HepG2 (cell line): ENCODE results near the gene SYT7. TPM values are rescaled to one million over a fixed set of nuclear protein-coding genes. Genes with fewer than 3 reads are reported as not detected.

Experiments
- ATAC-seq: fragments of 200-7000 bp; cut with Tn5 transposase; 3 replicates; pipeline ENCODE4 v1.9.1; 2020; ENCODE audit warnings: mild to moderate bottlenecking, moderate library complexity
- BruUV-seq: library from RNA; stranded (reverse); fragments of 400-500 nt; replicated peaks from 2 replicates; lab custom pipeline; 2021; lab: Mats Ljungman, UMichigan
- CTCF ChIA-PET: fragments of 300-600 bp; formaldehyde crosslinking; extraction: SDS; loops from one replicate; lab custom pipeline; 2021; ENCODE audit warnings: low total read pairs, inconsistent platforms, low intra/inter-chr PET ratio; lab: Yijun Ruan, JAX
- POLR2A ChIA-PET: fragments of 350-600 bp; sonication (Branson Sonifier 250); formaldehyde crosslinking; loops from one replicate; lab custom pipeline; 2020; ENCODE audit warnings: antibody characterized with exemption, inconsistent platforms; lab: Yijun Ruan, JAX
- DNase-seq: peaks from one replicate; pipeline ENCODE4 v3.0.0-alpha.2; 2015; ENCODE audit warnings: low spot score
- FAIRE-seq: peaks from 3 replicates; lab custom pipeline; 2011; peaks lifted over from hg19 to GRCh38; lab: Jason Lieb, UNC
- H2AFZ ChIP-seq: one replicate; pipeline ENCODE4 v1.6.1; 2011; ENCODE audit warnings: low read length, inconsistent platforms
- H3K27ac ChIP-seq: fragments of 300-600 bp; 3 replicates; pipeline ENCODE4 v1.8.0; 2011; ENCODE audit warnings: mixed run types, mild to moderate bottlenecking, mixed read lengths, low read length, inconsistent platforms; ENCODE audit not compliant: insufficient read depth; ENCODE audit errors: extremely low read length
- H3K27me3 ChIP-seq, 2 experiments: fragments of 200-600 bp in 1 of 2; 2 replicates in 1 of 2; 3 replicates in 1 of 2; pipeline versions ENCODE4 v1.6.0 to v1.8.0; 2011; ENCODE audit warnings: low read length in 2 of 2, mild to moderate bottlenecking in 2 of 2, moderate library complexity in 2 of 2, inconsistent platforms in 1 of 2; ENCODE audit not compliant: insufficient read depth in 2 of 2, control insufficient read depth in 1 of 2
- H3K36me3 ChIP-seq, 2 experiments: fragments of 200-600 bp in 1 of 2; replicated peaks in 1 of 2; 2 replicates in 1 of 2; 3 replicates in 1 of 2; pipeline versions ENCODE4 v1.5.1 to v1.8.0; 2011; ENCODE audit warnings: low read length in 2 of 2, inconsistent platforms in 1 of 2; ENCODE audit not compliant: insufficient read depth in 2 of 2, control insufficient read depth in 1 of 2
- H3K4me1 ChIP-seq: 2 replicates; pipeline ENCODE4 v1.5.1; 2012; ENCODE audit warnings: low read length, inconsistent platforms; ENCODE audit not compliant: insufficient read depth
- H3K4me2 ChIP-seq: 2 replicates; pipeline ENCODE4 v1.6.0; 2011; ENCODE audit warnings: low read depth, low read length, inconsistent platforms
- H3K4me3 ChIP-seq, 3 experiments: fragments of 200-600 bp in 1 of 3; sonication (generic), shearing (Covaris generic) in 1 of 3; replicated peaks in 1 of 3; 2 replicates each; pipeline ENCODE4 v1.5.1; 2011 to 2016; ENCODE audit warnings: low read length in 3 of 3, inconsistent platforms in 2 of 3, low read depth in 2 of 3, mild to moderate bottlenecking in 2 of 3, control low read depth in 1 of 3, mixed read lengths in 1 of 3; ENCODE audit not compliant: insufficient read depth in 1 of 3
- H3K79me2 ChIP-seq: one replicate; pipeline ENCODE4 v1.6.1; 2011; ENCODE audit warnings: low read length, inconsistent platforms; ENCODE audit not compliant: insufficient read depth
- H3K9ac ChIP-seq: 2 replicates; pipeline ENCODE4 v1.6.0; 2011; ENCODE audit warnings: mild to moderate bottlenecking, low read depth, low read length, inconsistent platforms; ENCODE audit not compliant: insufficient read depth
- H3K9me3 ChIP-seq: 2 replicates; pipeline ENCODE4 v1.5.1; 2012; ENCODE audit warnings: mild to moderate bottlenecking, low read length
- H4K20me1 ChIP-seq: 2 replicates; pipeline ENCODE4 v1.6.0; 2011; ENCODE audit warnings: inconsistent platforms, mild to moderate bottlenecking, low read length, moderate library complexity; ENCODE audit not compliant: insufficient read depth
- DNMT3B ChIP-seq: conservative IDR thresholded peaks from 2 replicates; pipeline ENCODE4 v1.6.1; 2016; ENCODE audit warnings: missing biosample characterization, control low read depth
- HOXA3 ChIP-seq: sonication (generic); formaldehyde crosslinking; IDR thresholded peaks from 2 replicates; pipeline ENCODE4 v1.5.0; 2020; ENCODE audit warnings: missing genetic modification reagents
- PBX3 ChIP-seq: sonication (generic); formaldehyde crosslinking; IDR thresholded peaks from 2 replicates; pipeline ENCODE4 v1.8.1; 2023; ENCODE audit warnings: missing genetic modification reagents, inconsistent platforms, borderline replicate concordance
- RBM39 ChIP-seq: fragments of 200-400 bp; formaldehyde crosslinking; IDR thresholded peaks from one replicate; pipeline ENCODE4 v1.6.1; 2018; ENCODE audit warnings: antibody characterized with exemption, mild to moderate bottlenecking, low read depth, low read length; ENCODE audit not compliant: poor library complexity, severe bottlenecking
- XRCC5 ChIP-seq: fragments of 200-400 bp; formaldehyde crosslinking; optimal IDR thresholded peaks from 2 replicates; pipeline ENCODE3; 2017; ENCODE audit warnings: mild to moderate bottlenecking, low read length
- ZNF607 ChIP-seq: sonication (generic); formaldehyde crosslinking; IDR thresholded peaks from 2 replicates; pipeline ENCODE4 v1.5.1; 2020; ENCODE audit warnings: missing genetic modification reagents, mild to moderate bottlenecking, borderline replicate concordance
- ZNF770 ChIP-seq: sonication (generic); formaldehyde crosslinking; IDR thresholded peaks from 2 replicates; pipeline ENCODE4 v1.5.0; 2020; ENCODE audit warnings: mild to moderate bottlenecking, missing genetic modification reagents
- WGBS: methylation state at CpG from one replicate; pipeline ENCODE4 v1.1.6; 2017; ENCODE audit warnings: low lambda C conversion rate; 5-methylcytosine and 5-hydroxymethylcytosine counted together
- in situ Hi-C: cut with HindIII; loops from 2 replicates; pipeline ENCODE4 v1.10.0; 2017; ENCODE audit warnings: low pct_unique_long_range_greater_than_20kb; ENCODE audit not compliant: extremely low pct_ligation_motif_present
- intact Hi-C: fragments of 100-400 bp; cut with micrococcal nuclease; formaldehyde crosslinking; loops from one replicate; pipeline ENCODE4 v1.10.0; 2022; ENCODE audit not compliant: unreplicated experiment
- polyA plus RNA-seq, 8 experiments: library from polyadenylated mRNA; depleted of rRNA in 3 of 8; stranded (reverse) in 7 of 8; unstranded in 1 of 8; fragments of >200 nt; fragmentation: Illumina TruSeq in 4 of 8; extraction: Trizol in 4 of 8; gene quantifications; 2 replicates each; pipeline versions ENCODE4 v1.2.1 to v1.2.3, GENCODE V29; 2011 to 2016; ENCODE audit warnings: low read depth in 4 of 8, missing spikeins in 1 of 8, mixed read lengths in 1 of 8; ENCODE audit not compliant: insufficient read depth in 1 of 8
- total RNA-seq, 5 experiments: library from RNA; depleted of rRNA; stranded (reverse); fragments of >200 nt; fragmentation: Illumina TruSeq; extraction: Trizol; gene quantifications; 2 replicates each; pipeline ENCODE4 v1.2.3, GENCODE V29; 2016; ENCODE audit warnings: low read depth in 1 of 5

Gene SYT7
- total and polyA plus RNA-seq, 2 of the 13 experiments (the other 11 are each of a cell fraction or from before 2014, with no cell fraction given) = 1.4 to 4.4 TPM

- TF ChIP-seq ZNF770 (CRISPR knock-in tag) (0 out of 2 replicates have a peak, but pooled peaks have one; percentile 7), DNMT3B (no peak), PBX3 (CRISPR knock-in tag) (no peak), XRCC5 (peak; percentile 99)
Measured at GRCh38 chr11:61581030-61581928, at the start of gene SYT7 (continued).

- Histone ChIP-seq H3K27me3 (peaks cover 0 to 2% of the 10 kb centered on the region in 2 experiments; a peak in 2 of 5 replicates), H3K9ac (no peak overlapping the region), H3K36me3 (no peaks in the 10 kb centered on the region)
- TF ChIP-seq HOXA3 (CRISPR knock-in tag) (no peak), RBM39 (no peak), ZNF607 (no peak)
- TF ChIP-seq, all 625 proteins: peak for 0
- POLR2A ChIA-PET = no interaction called here
- Histone ChIP-seq H2AFZ (no peak overlapping the region), H3K79me2 (no peaks in the 10 kb centered on the region), H3K4me1 (peaks cover 18% of the 10 kb centered on the region), H3K9me3 (no peaks in the 10 kb centered on the region), H4K20me1 (no peaks in the 10 kb centered on the region), H3K27ac (no peak overlapping the region), H3K4me3 (no peak overlapping the region), H3K4me2 (no peak overlapping the region)
- intact Hi-C loops = no loop called here
- in situ Hi-C loops = no loop called here
- 40% methylated on average over 10 of the region's 10 CpGs for WGBS
- DNase-seq (no peak), FAIRE-seq (no peak), ATAC-seq (no peak)
- CTCF ChIA-PET = no interaction called here
- no TSS peak for BruUV-seq
Measured at GRCh38 chr11:61630089-61630488, 49.2 kb upstream of the SYT7 start.
